Fibroblast of lung (primary cell): Measurements from ENCODE around the gene SPON2.

ENCODE experiments used
- EZH2 ChIP-seq: IDR thresholded peaks from 2 replicates; pipeline ENCODE4 v1.5.1; 2012; ENCODE audit warnings: low read length, control low read depth, mild to moderate bottlenecking; ENCODE audit errors: missing control alignments
- TF ChIP-seq, protein P1 (sequence below), 2 donors: IDR thresholded peaks in 1 of 2; conservative IDR thresholded peaks in 1 of 2; 1 replicate in 1 of 2; 2 replicates in 1 of 2; pipeline ENCODE4 v1.5.1; 2011 to 2012; ENCODE audit warnings: low read length in 2 of 2, control low read depth in 1 of 2, inconsistent platforms in 1 of 2, low read depth in 1 of 2, mild to moderate bottlenecking in 1 of 2

DNA sequence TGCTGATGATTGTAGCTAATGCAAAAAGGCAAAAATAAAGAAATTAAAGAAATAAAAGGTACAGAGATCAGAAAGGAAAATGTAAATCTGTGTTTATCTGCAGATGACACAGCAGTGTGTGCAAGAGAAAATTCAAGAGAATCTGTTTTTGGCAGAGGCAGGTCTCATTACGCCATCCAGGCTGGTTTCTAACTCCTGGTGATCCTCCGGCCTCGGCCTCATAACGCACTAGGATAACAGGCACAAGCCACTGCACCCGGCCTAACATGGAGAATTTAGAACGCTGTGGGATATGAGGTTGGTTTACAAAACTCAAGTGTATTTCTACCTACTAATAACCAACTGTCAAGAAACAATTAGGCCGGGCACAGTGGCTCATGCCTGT is 47.2 kb upstream of the SPON2 start:
- TF ChIP-seq, protein P1, sequence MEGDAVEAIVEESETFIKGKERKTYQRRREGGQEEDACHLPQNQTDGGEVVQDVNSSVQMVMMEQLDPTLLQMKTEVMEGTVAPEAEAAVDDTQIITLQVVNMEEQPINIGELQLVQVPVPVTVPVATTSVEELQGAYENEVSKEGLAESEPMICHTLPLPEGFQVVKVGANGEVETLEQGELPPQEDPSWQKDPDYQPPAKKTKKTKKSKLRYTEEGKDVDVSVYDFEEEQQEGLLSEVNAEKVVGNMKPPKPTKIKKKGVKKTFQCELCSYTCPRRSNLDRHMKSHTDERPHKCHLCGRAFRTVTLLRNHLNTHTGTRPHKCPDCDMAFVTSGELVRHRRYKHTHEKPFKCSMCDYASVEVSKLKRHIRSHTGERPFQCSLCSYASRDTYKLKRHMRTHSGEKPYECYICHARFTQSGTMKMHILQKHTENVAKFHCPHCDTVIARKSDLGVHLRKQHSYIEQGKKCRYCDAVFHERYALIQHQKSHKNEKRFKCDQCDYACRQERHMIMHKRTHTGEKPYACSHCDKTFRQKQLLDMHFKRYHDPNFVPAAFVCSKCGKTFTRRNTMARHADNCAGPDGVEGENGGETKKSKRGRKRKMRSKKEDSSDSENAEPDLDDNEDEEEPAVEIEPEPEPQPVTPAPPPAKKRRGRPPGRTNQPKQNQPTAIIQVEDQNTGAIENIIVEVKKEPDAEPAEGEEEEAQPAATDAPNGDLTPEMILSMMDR (conservative IDR thresholded peaks at IDR 0.05 in 1 of 2, IDR thresholded peaks at IDR 0.05 in 1 of 2; ENCODE audit: low read depth in 1 of 2, low read length in 2 of 2) = no peak
- no peak for TF ChIP-seq EZH2
